Neural cell (in vitro differentiated cells): Measurements from ENCODE around the gene CPA5. TPM values are rescaled to one million over a fixed set of nuclear protein-coding genes. Genes with fewer than 3 reads are reported as not detected.
"Not testable (repeated sequence)": the region's sequence is repeated elsewhere in the genome, so short reads cannot be mapped to it uniquely, and the experiment has no call there.

ENCODE experiments used
- H2AFZ ChIP-seq: fragments of 200-600, 300-800 bp; sonication (generic), shearing (Covaris generic); 2 replicates; pipeline ENCODE4 v1.6.0; 2014; ENCODE audit warnings: low read depth, mild to moderate bottlenecking, antibody characterized with exemption, low read length, moderate library complexity
- H3F3A ChIP-seq: fragments of 200-600 bp; shearing (Covaris generic); 2 replicates; pipeline ENCODE4 v1.6.1; 2016; ENCODE audit warnings: mild to moderate bottlenecking, moderate library complexity, mixed read lengths, antibody characterized with exemption, low read length; ENCODE audit not compliant: insufficient read depth, poor library complexity, severe bottlenecking
- H3K27ac ChIP-seq: fragments of 200-600, 300-800 bp; sonication (generic), shearing (Covaris generic); 2 replicates; pipeline ENCODE4 v1.5.1; 2014; ENCODE audit warnings: mild to moderate bottlenecking, low read length, moderate library complexity
- H3K27me3 ChIP-seq: fragments of 300-800, 200-600 bp; sonication (generic), shearing (Covaris generic); 2 replicates; pipeline ENCODE4 v1.6.0; 2014; ENCODE audit warnings: mild to moderate bottlenecking, low read depth, low read length, moderate library complexity; ENCODE audit not compliant: insufficient read depth
- H3K36me3 ChIP-seq: fragments of 300-800, 200-600 bp; sonication (generic), shearing (Covaris generic); 2 replicates; pipeline ENCODE4 v1.5.1; 2014; ENCODE audit warnings: mild to moderate bottlenecking, antibody characterized with exemption, low read length, moderate library complexity; ENCODE audit not compliant: insufficient read depth
- H3K4me2 ChIP-seq: fragments of 300-800, 200-600 bp; sonication (generic), shearing (Covaris generic); 2 replicates; pipeline ENCODE4 v1.6.0; 2014; ENCODE audit warnings: mild to moderate bottlenecking, low read length
- H3K4me3 ChIP-seq: fragments of 300-800, 200-600 bp; sonication (generic), shearing (Covaris generic); 2 replicates; pipeline ENCODE4 v1.5.1; 2014; ENCODE audit warnings: mild to moderate bottlenecking, low read length, moderate library complexity
- H3K79me2 ChIP-seq: fragments of 200-600 bp; shearing (Covaris generic); replicated peaks from 2 replicates; pipeline ENCODE4 v1.6.0; 2014; ENCODE audit warnings: mild to moderate bottlenecking, low read length, moderate library complexity; ENCODE audit not compliant: insufficient read depth
- H3K9ac ChIP-seq: fragments of 300-800, 200-600 bp; sonication (generic), shearing (Covaris generic); 2 replicates; pipeline ENCODE4 v1.6.1; 2016; ENCODE audit warnings: mild to moderate bottlenecking, low read length, mixed read lengths
- H3K9me2 ChIP-seq: fragments of 200-600 bp; shearing (Covaris generic); 2 replicates; pipeline ENCODE4 v1.6.1; 2016; ENCODE audit warnings: mild to moderate bottlenecking, low read length, mixed read lengths; ENCODE audit not compliant: insufficient read depth
- H3K9me3 ChIP-seq: fragments of 200-600, 300-800 bp; sonication (generic), shearing (Covaris generic); 2 replicates; pipeline ENCODE4 v1.6.1; 2016; ENCODE audit warnings: mild to moderate bottlenecking, mixed run types, low read length, moderate library complexity, mixed read lengths
- H4K20me1 ChIP-seq: fragments of 200-600 bp; shearing (Covaris generic); 2 replicates; pipeline ENCODE4 v1.6.1; 2016; ENCODE audit warnings: mild to moderate bottlenecking, mixed run types; ENCODE audit not compliant: insufficient read depth
- EP300 ChIP-seq: fragments of 450-650 bp; conservative IDR thresholded peaks from 2 replicates; pipeline ENCODE4 v1.6.1; 2014; ENCODE audit warnings: antibody characterized with exemption, mild to moderate bottlenecking, moderate library complexity; ENCODE audit not compliant: poor library complexity, severe bottlenecking
- MXI1 ChIP-seq: fragments of 450-650 bp; conservative IDR thresholded peaks from 2 replicates; pipeline ENCODE4 v1.6.1; 2014; ENCODE audit warnings: antibody characterized with exemption, mild to moderate bottlenecking; ENCODE audit not compliant: poor library complexity, severe bottlenecking
- POLR2AphosphoS5 ChIP-seq: IDR thresholded peaks from 2 replicates; pipeline ENCODE4 v1.6.1; 2012
- RAD21 ChIP-seq: fragments of 450-650 bp; conservative IDR thresholded peaks from 2 replicates; pipeline ENCODE4 v1.6.1; 2014; ENCODE audit warnings: antibody characterized with exemption, mild to moderate bottlenecking, moderate library complexity
- REST ChIP-seq: IDR thresholded peaks from 2 replicates; pipeline ENCODE4 v1.6.1; 2012; ENCODE audit warnings: borderline replicate concordance
- SMC3 ChIP-seq: fragments of 450-650 bp; conservative IDR thresholded peaks from 2 replicates; pipeline ENCODE4 v1.6.1; 2014; ENCODE audit warnings: antibody characterized with exemption, mild to moderate bottlenecking, moderate library complexity; ENCODE audit not compliant: poor library complexity
- TAF1 ChIP-seq: IDR thresholded peaks from 2 replicates; pipeline ENCODE4 v1.6.1; 2012; ENCODE audit warnings: low read depth
- polyA plus RNA-seq: library from polyadenylated mRNA; depleted of rRNA; stranded (reverse); fragments of >200 nt; gene quantifications from 2 replicates; pipeline ENCODE4 v1.2.3, GENCODE V29; 2014
- TF ChIP-seq, protein P1 (sequence below): fragments of 450-650 bp; IDR thresholded peaks from 2 replicates; pipeline ENCODE4 v1.5.1; 2014; ENCODE audit warnings: antibody characterized with exemption, mild to moderate bottlenecking, moderate library complexity; ENCODE audit not compliant: poor library complexity, severe bottlenecking

Gene CPA5
- polyA plus RNA-seq, 1 donor from 2014 or later = not detected

DNA sequence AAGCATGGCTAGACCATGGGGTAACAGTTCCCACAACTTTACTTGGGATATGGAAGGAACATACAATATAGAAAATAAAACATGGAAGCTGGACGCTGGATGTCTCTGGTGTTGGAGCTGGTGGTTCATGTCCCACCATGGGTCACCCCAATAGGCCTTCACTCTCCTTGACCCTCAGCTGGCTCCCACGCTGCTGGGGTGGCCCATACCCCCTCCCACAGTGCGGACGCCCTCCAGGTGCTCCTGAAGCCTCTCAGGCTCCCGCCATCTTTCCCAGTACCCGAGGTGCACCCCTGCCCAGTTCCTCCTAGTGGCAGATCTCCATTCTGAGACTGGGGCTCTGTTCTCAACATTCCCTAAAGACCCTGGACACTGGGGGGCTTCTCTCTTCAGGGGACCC is 29.9 kb downstream of the CPA5 start:
- Histone ChIP-seq H3K36me3 (no peaks in the 10 kb centered on the region), H3K9me3 (no peaks in the 10 kb centered on the region), H3K27me3 (no peaks in the 10 kb centered on the region), H3K9ac (no peak overlapping the region), H3K4me3 (no peak overlapping the region), H2AFZ (no peak overlapping the region), H4K20me1 (no peaks in the 10 kb centered on the region), H3F3A (no peaks in the 10 kb centered on the region), H3K79me2 (no peaks in the 10 kb centered on the region), H3K9me2 (no peaks in the 10 kb centered on the region), H3K4me2 (no peak overlapping the region), H3K27ac (no peak overlapping the region)
- TF ChIP-seq POLR2AphosphoS5 (no peak), SMC3 (no peak), REST (no peak), TAF1 (no peak), EP300 (no peak), RAD21 (no peak), MXI1 (no peak)
- TF ChIP-seq, protein P1, sequence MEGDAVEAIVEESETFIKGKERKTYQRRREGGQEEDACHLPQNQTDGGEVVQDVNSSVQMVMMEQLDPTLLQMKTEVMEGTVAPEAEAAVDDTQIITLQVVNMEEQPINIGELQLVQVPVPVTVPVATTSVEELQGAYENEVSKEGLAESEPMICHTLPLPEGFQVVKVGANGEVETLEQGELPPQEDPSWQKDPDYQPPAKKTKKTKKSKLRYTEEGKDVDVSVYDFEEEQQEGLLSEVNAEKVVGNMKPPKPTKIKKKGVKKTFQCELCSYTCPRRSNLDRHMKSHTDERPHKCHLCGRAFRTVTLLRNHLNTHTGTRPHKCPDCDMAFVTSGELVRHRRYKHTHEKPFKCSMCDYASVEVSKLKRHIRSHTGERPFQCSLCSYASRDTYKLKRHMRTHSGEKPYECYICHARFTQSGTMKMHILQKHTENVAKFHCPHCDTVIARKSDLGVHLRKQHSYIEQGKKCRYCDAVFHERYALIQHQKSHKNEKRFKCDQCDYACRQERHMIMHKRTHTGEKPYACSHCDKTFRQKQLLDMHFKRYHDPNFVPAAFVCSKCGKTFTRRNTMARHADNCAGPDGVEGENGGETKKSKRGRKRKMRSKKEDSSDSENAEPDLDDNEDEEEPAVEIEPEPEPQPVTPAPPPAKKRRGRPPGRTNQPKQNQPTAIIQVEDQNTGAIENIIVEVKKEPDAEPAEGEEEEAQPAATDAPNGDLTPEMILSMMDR = no peak

GRCh38 chr7:130376461-130376860 is 31.8 kb downstream of the CPA5 start:
- not testable (repeated sequence) for H3K4me3 ChIP-seq, H4K20me1 ChIP-seq, H3K9me2 ChIP-seq, H2AFZ ChIP-seq, H3K9me3 ChIP-seq, H3K9ac ChIP-seq, H3K27ac ChIP-seq, H3F3A ChIP-seq, H3K27me3 ChIP-seq, H3K4me2 ChIP-seq, H3K36me3 ChIP-seq, H3K79me2 ChIP-seq

DNA sequence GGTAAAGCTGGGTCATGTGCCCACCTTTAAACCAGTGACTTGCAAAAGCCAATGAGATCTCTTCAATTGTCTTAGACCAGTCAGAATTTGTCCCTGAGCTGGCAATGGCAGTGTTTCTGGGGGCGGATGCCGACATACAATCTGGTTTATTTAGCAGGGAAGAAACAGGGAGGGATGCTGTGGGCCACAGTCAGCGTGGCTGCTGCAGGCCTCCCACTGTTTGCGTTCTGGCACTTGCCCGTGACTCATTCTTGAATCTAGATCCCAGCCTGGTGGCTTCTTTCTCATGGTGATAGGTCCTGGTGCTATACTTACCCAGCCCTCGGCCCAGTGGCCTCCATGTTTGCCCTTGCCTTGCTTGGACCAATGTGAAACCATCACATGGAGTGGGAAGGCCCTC is 32.6 kb downstream of the CPA5 start:
- Histone ChIP-seq H3K79me2 (no peaks in the 10 kb centered on the region), H3K4me3 (no peak overlapping the region), H3K27me3 (no peaks in the 10 kb centered on the region), H3K9me3 (no peaks in the 10 kb centered on the region), H3K9me2 (no peaks in the 10 kb centered on the region), H2AFZ (no peak overlapping the region), H3K9ac (no peak overlapping the region), H3K27ac (no peak overlapping the region), H3K4me2 (no peak overlapping the region), H3K36me3 (no peaks in the 10 kb centered on the region), H4K20me1 (no peaks in the 10 kb centered on the region), H3F3A (no peaks in the 10 kb centered on the region)
- TF ChIP-seq, protein P1 = no peak
- TF ChIP-seq POLR2AphosphoS5 (no peak), SMC3 (no peak)
